Epithelial cell of esophagus (primary cell): ENCODE data around the gene TFE3.
A peak's percentile ranks its signal among the peaks of the same experiment; 100 is the strongest.

Experiments
- DNase-seq: peaks from one replicate; pipeline ENCODE4 v3.0.0; 2010; ENCODE audit warnings: low read depth
- H3K4me3 ChIP-seq: 2 replicates; pipeline ENCODE4 v1.5.1; 2011; ENCODE audit warnings: mild to moderate bottlenecking, low read length, control low read depth
- CTCF ChIP-seq: IDR thresholded peaks from 2 replicates; pipeline ENCODE4 v1.5.1; 2011; ENCODE audit warnings: low read depth, mild to moderate bottlenecking, low read length, control low read depth, inconsistent platforms; ENCODE audit not compliant: insufficient read depth; ENCODE audit errors: missing control alignments

TFE3 gene

GRCh38 chrX:49001521-49002090 lies 41.6 kb downstream of the TFE3 start:
- DNase-seq = peak; percentile 49
- no peak for TF ChIP-seq CTCF
- H3K4me3 ChIP-seq = peak overlapping the region; percentile 84

- no peak overlapping the region for H3K4me3 ChIP-seq
- no peak for DNase-seq
- no peak for TF ChIP-seq CTCF
Measured at GRCh38 chrX:49000636-49001035, 42.5 kb downstream of the TFE3 start.

- TF ChIP-seq CTCF = no peak
- no peak for DNase-seq
- H3K4me3 ChIP-seq = no peak overlapping the region
Measured at GRCh38 chrX:48999030-48999429, 44.1 kb downstream of the TFE3 start.

GRCh38 chrX:48998391-48998790 lies 44.8 kb downstream of the TFE3 start:
- TF ChIP-seq CTCF = no peak
- no peak overlapping the region for H3K4me3 ChIP-seq
- DNase-seq = no peak

- no peak for DNase-seq
- no peak for TF ChIP-seq CTCF
- H3K4me3 ChIP-seq = no peak overlapping the region
Measured at GRCh38 chrX:48997865-48998264, 45.3 kb downstream of the TFE3 start.

- no peak for TF ChIP-seq CTCF
- no peak for DNase-seq
- no peak overlapping the region for H3K4me3 ChIP-seq
Measured at GRCh38 chrX:48997455-48997854, 45.7 kb downstream of the TFE3 start.

- H3K4me3 ChIP-seq = no peak overlapping the region
- TF ChIP-seq CTCF = no peak
- no peak for DNase-seq
Measured at GRCh38 chrX:48996969-48997368, 46.2 kb downstream of the TFE3 start.
